Heart right ventricle (tissue), 16 donors: ENCODE results near the gene GARIN1A. TPM values are rescaled to one million over a fixed set of nuclear protein-coding genes. Genes with fewer than 3 reads are reported as not detected.

Experiments used
- ATAC-seq, 8 donors: fragments of 200-7000 bp; cut with Tn5 transposase; one replicate each; pipeline ENCODE4 v1.9.1; 2020; ENCODE audit warnings: mild to moderate bottlenecking in 8 of 8, moderate library complexity in 8 of 8, moderate number of reproducible peaks in 1 of 8
- DNase-seq, 2 donors: peaks; one replicate each; pipeline ENCODE4 v3.0.0-alpha.2; 2020
- H3K27ac ChIP-seq, 10 donors: fragments of 200-600 bp; sonication (generic) in 2 of 10; one replicate each; pipeline versions ENCODE4 v1.5.0 to v1.8.0; 2020 to 2022; ENCODE audit warnings: mild to moderate bottlenecking in 3 of 10
- H3K27me3 ChIP-seq, 7 donors: fragments of 200-600 bp; one replicate each; pipeline ENCODE4 v1.8.0; 2021 to 2022; ENCODE audit warnings: mild to moderate bottlenecking in 2 of 7
- H3K36me3 ChIP-seq, 9 donors: fragments of 200-600 bp; sonication (generic) in 1 of 9; one replicate each; pipeline versions ENCODE4 v1.5.0 to v1.8.0; 2020 to 2022; ENCODE audit warnings: mild to moderate bottlenecking in 2 of 9
- H3K4me1 ChIP-seq, 9 donors: fragments of 200-600 bp; sonication (generic) in 1 of 9; one replicate each; pipeline versions ENCODE4 v1.5.0 to v1.8.0; 2020 to 2022; ENCODE audit warnings: mild to moderate bottlenecking in 4 of 9
- H3K4me3 ChIP-seq, 10 donors: fragments of 200-600 bp; sonication (generic) in 2 of 10; one replicate each; pipeline versions ENCODE4 v1.5.0 to v1.8.0; 2020 to 2022; ENCODE audit warnings: mild to moderate bottlenecking in 7 of 10, moderate library complexity in 2 of 10
- H3K9me3 ChIP-seq, 11 donors: fragments of 200-600 bp in 10 of 11; sonication (generic) in 2 of 11; one replicate each; pipeline versions ENCODE4 v1.5.0 to v1.8.0; 2013 to 2022; ENCODE audit warnings: mild to moderate bottlenecking in 2 of 11, control low read depth in 1 of 11, moderate library complexity in 1 of 11
- WGBS, 2 donors: extraction: QIAGEN DNeasy Blood & Tissue Kit; methylation state at CpG; one replicate each; pipeline ENCODE4 v1.1.7; 2013; ENCODE audit warnings: inconsistent platforms in 1 of 2; 5-methylcytosine and 5-hydroxymethylcytosine counted together
- intact Hi-C, 10 donors: fragments of 100-400 bp; cut with DNase I; formaldehyde crosslinking; loops; one replicate each; pipeline versions ENCODE4 v1.11.1 to v1.14.2; 2022
- polyA plus RNA-seq, 2 donors: library from polyadenylated mRNA; stranded (reverse); fragments of 200-250 nt; gene quantifications; one replicate each; pipeline ENCODE4 v1.2.3, GENCODE V29; 2013
- total RNA-seq, 10 donors: library from RNA; stranded (reverse); fragmentation: NEBNext Ultra II Directional in 3 of 10; extraction: Animal tissue kit (Norgen Biotek cat#: 25700) in 3 of 10; gene quantifications; one replicate each; pipeline versions ENCODE4 v1.2.1 to v1.2.4, GENCODE V29; 2021 to 2023
- TF ChIP-seq, protein P1 (sequence below), 9 donors: fragments of 200-600 bp; sonication (generic) in 2 of 9; IDR thresholded peaks; one replicate each; pipeline versions ENCODE4 v1.5.0 to v1.8.0; 2021 to 2022; ENCODE audit warnings: antibody characterized with exemption in 9 of 9, mild to moderate bottlenecking in 5 of 9, moderate library complexity in 1 of 9
- donor health status: Arrhythmogenic right ventricular cardiomyopathy.
- donor health status: ischemic (EF 13 %, LVEDD 7.1; RV severe dilation, severe dysfunction).
- donor health status: healthy with polysubstance abuse.
- donor health status: DM: no; HTN: yes; CAD: no.
- donor health status: DM: no; HTN: no; CAD: no.
- donor health status: ischemic (EF 25% LVEDD 6.9; RV normal size, moderate dysfunction).
- donor health status: ischemic (EF 25% LVEDD 5.7; RV mildly dilated, moderate dysfunction).
- donor health status: healthy.
- donor health status: DM: yes; HTN: yes; CAD: no.
- donor health status: Ischemic cardiomyopathy.
- donor health status: ischemic (EF 35%, LVEDD 5.7; RV mildly dilated, moderate dysfunction).
- donor health status: nonischemic (EF 11% LVEDD 7.7; RV severe dilation, severe dysfunction).
- donor health status: DM: yes; HTN: yes; CAD: no.
- donor health status: PGD.
- donor health status: ischemic (EF 29% LVEDD 5.4; RV normal size, mild dysfunction).
- donor health status: nonischemic (EF 23%, LVEDD 6.1; RV moderate dilation, normal function).

The GARIN1A gene
- total and polyA plus RNA-seq, 12 donors, result 0.74 to 13.7 (median 2.7) TPM

GRCh38 chr7:128665057-128665456 is 7.0 kb upstream of the GARIN1A start:
- H3K27me3 ChIP-seq, result no peaks in the 10 kb centered on the region
- WGBS, 2 donors, result 57 to 71% methylated on average over 1 of the region's 1 CpG
- intact Hi-C loops, result loop anchor here in 2 of 10 donors (10.0 kb wide), 2 partner anchors 220 to 230 kb away; no protein-coding TSS in a partner anchor
- H3K36me3 ChIP-seq, result no peaks in the 10 kb centered on the region
- peaks cover 0 to 21% (median 8%) of the 10 kb centered on the region in 11 donors for H3K9me3 ChIP-seq
- TF ChIP-seq, protein P1, sequence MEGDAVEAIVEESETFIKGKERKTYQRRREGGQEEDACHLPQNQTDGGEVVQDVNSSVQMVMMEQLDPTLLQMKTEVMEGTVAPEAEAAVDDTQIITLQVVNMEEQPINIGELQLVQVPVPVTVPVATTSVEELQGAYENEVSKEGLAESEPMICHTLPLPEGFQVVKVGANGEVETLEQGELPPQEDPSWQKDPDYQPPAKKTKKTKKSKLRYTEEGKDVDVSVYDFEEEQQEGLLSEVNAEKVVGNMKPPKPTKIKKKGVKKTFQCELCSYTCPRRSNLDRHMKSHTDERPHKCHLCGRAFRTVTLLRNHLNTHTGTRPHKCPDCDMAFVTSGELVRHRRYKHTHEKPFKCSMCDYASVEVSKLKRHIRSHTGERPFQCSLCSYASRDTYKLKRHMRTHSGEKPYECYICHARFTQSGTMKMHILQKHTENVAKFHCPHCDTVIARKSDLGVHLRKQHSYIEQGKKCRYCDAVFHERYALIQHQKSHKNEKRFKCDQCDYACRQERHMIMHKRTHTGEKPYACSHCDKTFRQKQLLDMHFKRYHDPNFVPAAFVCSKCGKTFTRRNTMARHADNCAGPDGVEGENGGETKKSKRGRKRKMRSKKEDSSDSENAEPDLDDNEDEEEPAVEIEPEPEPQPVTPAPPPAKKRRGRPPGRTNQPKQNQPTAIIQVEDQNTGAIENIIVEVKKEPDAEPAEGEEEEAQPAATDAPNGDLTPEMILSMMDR (IDR thresholded peaks at IDR 0.05), result no peak
- no peak for ATAC-seq
- H3K4me3 ChIP-seq, result no peak overlapping the region
- no peak overlapping the region for H3K27ac ChIP-seq
- DNase-seq, result no peak
- H3K4me1 ChIP-seq, result no peaks in the 10 kb centered on the region

- TF ChIP-seq, protein P1 (IDR thresholded peaks at IDR 0.05), result peak in 2 of 9 donors; percentile 26
- no peak for ATAC-seq
- Histone ChIP-seq H3K27me3 (no peaks in the 10 kb centered on the region), H3K4me3 (no peak overlapping the region), H3K4me1 (no peaks in the 10 kb centered on the region), H3K36me3 (no peaks in the 10 kb centered on the region), H3K27ac (no peak overlapping the region), H3K9me3 (peaks cover 0 to 13% (median 7%) of the 10 kb centered on the region in 11 donors)
- 83 to 89% methylated on average over 3 of the region's 8 CpGs for WGBS, 2 donors
- intact Hi-C loops, result loop anchor here in 2 of 10 donors (10.0 kb wide), 2 partner anchors 219 to 229 kb away; no protein-coding TSS in a partner anchor
- DNase-seq, result no peak
Observed at GRCh38 chr7:128666200-128666599, 5.9 kb upstream of the GARIN1A start.

DNA sequence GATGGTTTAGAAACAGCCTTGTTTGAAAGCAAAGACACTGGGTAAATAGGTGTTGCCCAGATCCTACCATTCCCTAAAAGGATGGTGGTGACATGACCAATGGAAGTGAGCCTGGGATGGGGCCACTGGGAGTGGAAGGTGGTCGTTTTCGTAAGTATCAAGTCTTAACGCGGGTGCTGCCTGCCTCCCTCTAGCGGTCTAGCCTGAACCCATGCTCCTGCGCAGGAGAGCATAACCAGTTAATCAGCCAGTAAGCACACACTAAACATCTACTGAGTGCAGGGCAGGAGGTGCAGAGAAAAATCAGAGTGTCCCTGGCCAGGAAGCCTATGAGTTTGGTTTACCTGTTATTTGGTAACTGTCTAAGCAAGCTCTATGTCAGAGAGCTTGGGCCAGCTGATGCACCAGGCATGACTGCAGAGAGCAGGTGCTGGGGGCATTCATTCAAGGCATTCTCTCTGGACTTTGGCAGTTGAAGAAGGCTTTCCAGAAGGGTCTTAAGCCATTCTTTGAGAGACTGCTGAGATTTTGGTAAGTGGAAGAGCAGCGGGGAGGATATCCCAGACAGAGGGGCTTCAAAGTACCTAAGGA is 930 bp downstream of the GARIN1A start:
- TF ChIP-seq, protein P1 (IDR thresholded peaks at IDR 0.05), result peak in 7 of 9 donors; percentile 27 to 52 (median 39)
- H3K4me3 ChIP-seq, result no peak overlapping the region
- peaks cover 0 to 11% (median 0%) of the 10 kb centered on the region in 9 donors for H3K4me1 ChIP-seq
- peak in 5 of 8 donors; percentile 17 to 59 (median 50) for ATAC-seq
- H3K36me3 ChIP-seq, result no peaks in the 10 kb centered on the region
- WGBS, 2 donors, result 21 to 24% methylated on average over 7 of the region's 7 CpGs
- intact Hi-C loops, result no loop called here
- H3K27me3 ChIP-seq, result no peaks in the 10 kb centered on the region
- DNase-seq, result no peak
- H3K9me3 ChIP-seq, result no peaks in the 10 kb centered on the region
- no peak overlapping the region for H3K27ac ChIP-seq

GRCh38 chr7:128673571-128673970 is 1.5 kb downstream of the GARIN1A start:
- H3K27me3 ChIP-seq, result no peaks in the 10 kb centered on the region
- H3K4me3 ChIP-seq, result no peak overlapping the region
- no peak for DNase-seq
- H3K27ac ChIP-seq, result no peak overlapping the region
- WGBS, 2 donors, result 91 to 92% methylated on average over 6 of the region's 6 CpGs
- H3K9me3 ChIP-seq, result no peaks in the 10 kb centered on the region
- peak in 1 of 8 donors; percentile 34 for ATAC-seq
- H3K36me3 ChIP-seq, result no peaks in the 10 kb centered on the region
- H3K4me1 ChIP-seq, result peaks cover 0 to 11% (median 0%) of the 10 kb centered on the region in 9 donors
- TF ChIP-seq, protein P1 (IDR thresholded peaks at IDR 0.05), result no peak
- intact Hi-C loops, result no loop called here
